CD4-positive, alpha-beta T cell treated with Interleukin-15 for 1 hour (primary cell): ENCODE results near the gene PSMC3.

ENCODE experiments used
- DNase-seq: peaks from one replicate; pipeline ENCODE4 v3.0.0-alpha.2; 2020

PSMC3 gene

DNA sequence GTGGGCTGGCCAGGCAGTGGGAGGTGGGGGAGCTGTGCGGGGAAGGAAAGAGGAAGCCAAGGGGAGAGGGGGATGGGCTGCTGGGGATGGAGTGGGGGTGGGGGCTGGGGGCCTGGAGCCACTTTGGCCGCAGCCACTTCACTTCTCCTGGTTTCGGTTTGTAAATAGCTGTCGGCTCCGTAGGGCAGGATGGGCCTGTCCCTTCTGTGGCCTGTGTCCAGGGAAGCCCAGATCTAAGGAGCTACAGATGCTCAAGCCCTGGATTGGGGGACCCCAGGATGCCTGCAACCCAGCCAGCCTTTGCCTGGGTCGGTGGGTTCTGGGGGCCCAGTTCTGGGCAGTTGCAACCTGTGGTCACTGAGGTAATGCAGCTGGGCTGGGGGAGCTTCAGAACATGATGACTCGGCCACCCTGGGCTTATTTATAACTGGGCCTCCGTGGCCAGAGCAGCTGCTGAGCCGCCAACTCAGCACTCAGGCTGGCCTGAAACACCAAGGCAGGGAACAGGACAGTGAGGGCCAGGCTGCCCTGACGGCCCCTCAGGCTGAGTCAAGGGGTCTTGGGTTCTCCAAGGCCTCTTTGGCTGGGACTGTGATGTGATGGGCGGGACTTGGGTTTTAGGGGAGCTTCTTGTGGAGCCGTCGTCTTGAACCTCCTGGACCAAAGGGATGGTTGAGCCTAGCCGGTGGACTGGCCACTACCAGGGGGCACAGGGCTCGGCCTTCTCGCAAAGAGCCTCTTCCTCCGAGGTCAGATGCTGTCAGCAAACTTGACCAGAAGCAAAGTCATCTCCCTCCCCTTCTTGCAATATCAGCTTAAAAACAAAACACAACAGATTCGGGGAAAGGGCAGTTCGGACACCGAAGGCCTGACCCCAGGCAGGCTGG, 32.8 kb downstream of the PSMC3 start:
- DNase-seq = peak; percentile 47

DNA sequence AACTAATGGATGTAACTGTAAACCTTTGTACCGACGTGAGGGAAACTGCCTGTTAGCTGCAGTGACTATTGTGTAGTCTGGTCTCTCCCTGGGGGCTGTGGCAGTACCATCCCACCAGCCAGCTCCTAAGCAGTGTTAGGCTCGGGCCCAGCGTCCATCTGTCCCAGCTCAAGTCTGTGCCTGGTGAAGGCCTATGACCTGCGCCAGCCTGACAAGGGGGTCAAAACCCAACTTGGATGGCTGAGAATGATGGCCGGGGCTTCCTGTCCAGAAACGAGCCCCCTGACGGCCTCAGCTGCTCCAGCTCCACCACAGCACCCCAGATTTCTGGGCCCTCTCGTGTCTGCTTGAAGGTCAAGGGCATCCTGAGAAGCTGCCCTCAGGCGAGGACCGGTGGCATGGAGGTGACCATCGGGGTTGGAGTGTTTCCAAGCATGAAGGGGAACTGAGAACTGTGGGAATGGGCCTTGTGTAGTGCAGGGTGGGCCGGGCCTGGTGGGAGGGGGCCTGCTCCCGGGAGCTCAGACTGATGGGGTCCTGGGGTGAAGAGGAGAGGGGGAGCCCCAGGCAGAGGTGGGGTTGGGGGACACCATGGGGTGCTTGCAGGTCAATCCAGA, 33.6 kb downstream of the PSMC3 start:
- DNase-seq = no peak

DNA sequence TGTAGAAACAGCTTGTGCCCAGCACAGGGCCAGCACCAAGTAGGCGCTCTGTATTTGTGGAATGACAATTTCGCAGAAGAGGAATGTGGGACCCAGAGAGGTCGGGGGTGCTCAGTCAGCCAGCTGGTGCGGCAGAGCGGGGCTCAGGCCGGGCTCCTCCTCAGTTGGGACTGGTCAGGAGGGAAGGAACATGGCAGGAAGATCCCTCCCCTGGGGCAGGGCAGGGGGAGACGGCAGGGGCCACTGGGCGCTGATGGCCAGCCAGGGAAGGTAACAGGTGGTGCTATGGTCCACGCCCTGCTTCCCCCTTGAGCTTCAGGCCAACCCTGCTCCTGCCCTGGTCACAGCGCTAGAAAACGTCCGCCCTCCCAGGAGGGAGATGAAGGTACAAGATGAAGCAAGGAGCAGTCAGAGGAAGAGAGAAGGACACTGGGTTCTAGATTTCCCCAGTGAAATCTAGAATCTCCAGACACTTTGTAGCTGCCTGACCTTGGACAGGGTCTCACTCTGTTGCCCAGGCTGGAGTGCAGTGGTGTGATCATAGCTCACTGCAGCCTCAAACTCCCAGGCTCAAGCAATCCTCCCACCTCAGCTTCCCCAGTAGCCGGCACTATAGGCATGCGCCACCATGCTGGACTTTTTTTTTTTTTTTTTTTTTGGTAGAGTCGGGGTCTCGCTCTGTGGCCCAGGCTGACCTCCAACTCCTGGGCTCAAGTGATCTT, 34.4 kb downstream of the PSMC3 start:
- no peak for DNase-seq

DNA sequence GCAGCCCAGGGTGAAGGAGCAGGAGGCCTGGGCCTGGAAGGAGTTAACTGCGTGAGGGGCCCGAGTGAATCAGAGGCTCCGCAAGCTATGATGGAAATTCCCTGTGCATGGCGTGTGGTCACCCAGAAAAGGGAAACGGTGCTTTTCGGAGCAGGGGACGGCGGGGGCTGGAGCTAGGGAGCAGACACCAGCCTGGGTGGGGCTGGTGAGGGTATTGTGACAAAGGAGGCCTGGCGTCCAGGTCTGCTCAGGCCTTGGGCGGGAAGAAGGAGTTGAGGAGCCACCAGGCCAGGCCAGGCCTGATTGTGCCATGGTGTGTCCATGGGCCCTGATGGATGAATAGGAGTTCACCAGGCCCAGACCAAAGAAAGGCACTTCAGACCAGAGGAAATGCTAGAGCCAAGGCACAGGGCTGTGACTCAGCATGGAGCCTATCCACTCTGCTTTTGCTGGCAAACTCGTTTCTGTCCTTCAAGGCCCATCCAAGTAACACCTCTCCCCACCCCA, 35.1 kb downstream of the PSMC3 start:
- peak; percentile 82 for DNase-seq

DNA sequence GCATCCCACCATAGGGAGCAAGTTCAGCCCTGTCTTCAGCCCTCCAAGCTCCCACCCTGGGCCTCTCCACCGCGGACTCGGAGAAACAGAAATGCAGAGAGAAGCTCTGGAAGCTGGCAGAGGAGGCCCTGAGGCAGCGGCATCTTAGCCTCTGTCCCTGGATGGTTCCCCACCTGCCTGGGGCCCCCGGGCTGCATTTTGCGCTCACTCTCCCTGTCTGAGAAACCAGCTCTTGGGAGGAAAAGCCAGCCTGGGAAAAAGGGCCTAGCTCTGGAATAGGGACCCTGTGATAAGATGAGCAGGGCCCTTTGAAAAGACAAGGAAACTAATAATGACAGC, 35.8 kb downstream of the PSMC3 start:
- no peak for DNase-seq

DNA sequence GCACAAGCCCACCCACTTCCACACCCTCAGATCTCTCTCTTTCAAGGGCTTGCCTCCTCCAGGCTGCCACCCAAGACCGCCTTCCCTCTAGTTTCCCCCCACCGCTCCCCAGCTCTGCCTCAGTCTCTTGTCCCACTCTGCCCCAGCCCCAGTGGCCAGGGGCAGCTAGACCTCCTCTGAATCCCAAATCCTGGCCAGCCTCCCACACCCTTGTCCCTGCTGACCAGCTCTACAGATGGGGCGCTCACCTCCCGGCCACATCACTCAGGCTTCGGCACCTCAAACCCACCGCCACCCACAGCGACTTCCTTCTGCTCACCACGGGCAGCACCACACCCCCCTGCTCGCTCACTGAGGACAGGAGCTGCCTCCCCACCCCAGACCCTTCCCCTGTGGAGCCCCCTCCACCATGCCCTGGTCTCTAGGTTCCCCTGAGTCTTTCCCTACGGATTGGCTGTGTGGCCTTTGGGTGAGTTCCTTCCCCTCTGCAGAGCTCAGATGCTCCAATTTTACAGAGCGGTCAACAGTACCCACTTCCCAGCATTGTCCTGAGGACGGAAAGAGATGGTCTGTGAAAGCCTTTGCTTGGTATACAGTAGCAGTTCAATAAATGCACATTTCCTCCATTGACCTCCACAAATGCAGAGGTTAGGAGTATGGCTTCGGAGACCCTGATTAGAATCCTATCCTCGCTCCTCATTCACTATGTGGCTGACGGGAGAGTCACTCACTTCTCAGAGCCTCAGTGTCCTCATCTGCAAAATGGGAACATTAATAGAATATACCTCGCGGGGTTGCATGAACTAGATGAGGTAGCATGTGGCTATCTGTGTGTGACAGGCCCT, 36.4 kb downstream of the PSMC3 start:
- no peak for DNase-seq

DNA sequence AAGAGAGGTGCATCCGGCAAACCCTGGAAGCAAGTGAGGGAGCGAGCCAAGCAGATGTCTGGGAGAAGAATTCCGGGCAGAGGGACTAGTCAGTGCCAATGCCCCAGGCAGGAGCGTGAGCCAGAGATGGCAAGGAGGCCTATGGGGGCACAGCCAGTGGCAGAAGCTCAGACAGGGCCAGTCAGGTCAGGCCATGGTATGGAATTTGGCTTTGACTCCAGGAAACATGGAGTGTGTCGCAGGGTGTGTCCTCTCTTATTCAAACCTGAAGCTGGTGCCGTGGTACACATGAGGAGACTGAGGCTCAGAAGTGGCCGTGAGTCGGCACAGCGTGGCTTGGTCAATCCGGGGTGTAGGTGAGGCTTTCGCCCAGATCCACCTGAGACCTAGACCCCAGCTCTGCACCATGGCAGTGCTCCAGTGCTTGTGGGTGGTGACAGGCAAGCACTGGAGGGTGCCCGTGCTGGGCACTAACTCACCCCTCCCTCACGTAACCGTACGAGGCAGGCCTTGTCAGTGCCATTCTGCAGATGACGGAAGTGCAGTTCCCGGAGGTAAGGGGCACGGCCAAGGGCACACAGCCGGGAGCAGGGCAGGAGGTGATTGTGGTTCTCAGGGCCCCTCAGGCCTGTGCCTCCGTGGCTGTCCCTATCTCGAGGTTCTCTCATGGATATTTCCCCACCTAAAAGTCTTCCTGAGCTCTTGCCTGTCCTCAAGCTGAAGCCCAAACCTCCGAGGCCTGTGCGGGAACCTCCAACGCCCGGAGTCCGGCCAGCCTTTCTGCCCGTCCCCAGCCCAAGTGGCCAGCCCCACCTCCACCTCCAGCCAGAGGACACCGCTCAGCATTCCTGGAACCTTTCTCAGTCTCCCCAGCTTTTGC, 37.3 kb downstream of the PSMC3 start:
- DNase-seq = peak; percentile 29

DNA sequence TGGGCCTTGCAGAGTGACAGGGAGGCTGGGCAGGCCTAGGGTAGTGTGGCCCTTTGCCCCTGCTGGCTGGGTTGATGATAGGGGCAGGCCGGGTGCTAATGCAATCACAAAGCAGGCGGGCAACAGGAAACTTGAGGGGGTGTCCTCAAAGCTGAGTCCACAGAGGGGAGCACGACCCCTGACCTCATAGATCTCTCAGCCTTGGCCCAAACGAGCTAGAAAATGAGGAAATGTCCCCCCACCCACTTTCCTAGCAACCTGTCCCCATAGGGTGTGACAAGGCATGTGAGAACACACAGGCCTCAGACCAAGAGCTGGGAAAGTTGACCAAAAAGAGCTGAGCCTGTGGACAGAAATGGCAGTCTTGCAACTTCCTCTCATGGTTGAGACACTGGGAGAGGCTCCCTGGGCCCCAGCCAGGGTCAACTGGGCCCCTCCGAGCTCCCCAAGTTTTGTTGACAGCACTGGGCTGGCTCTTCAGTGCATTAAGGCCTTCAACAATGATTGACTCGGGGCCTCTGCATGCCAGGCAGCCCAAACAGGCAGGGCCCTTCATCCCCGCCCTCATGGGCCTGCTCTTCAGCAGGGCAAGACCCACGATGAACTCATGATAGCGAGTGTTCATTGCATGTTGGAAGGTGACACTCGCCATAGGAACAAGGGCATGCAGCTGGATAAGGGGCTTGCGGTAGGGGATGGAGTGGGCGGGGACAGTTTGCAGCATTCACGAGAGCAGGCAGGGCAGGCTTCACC, 38.1 kb downstream of the PSMC3 start:
- DNase-seq = peak; percentile 60

DNA sequence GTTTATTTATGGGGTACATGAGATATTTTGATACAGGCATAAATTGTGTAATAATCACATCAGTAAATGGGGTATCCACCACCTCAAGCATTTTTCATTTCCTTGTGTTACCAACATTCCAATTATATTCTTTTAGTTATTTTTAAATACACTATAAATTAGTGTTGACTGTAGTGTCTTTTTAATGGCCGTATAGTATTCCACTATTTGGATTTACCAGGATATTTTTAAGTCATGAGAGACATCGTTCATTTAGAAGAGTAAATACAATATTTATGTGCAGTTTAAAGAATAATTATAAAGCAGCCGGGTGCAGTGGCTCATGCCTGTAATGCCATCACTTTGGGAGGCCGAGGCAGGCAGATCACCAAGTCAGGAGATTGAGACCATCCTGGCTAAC, 41.7 kb downstream of the PSMC3 start:
- no peak for DNase-seq

DNA sequence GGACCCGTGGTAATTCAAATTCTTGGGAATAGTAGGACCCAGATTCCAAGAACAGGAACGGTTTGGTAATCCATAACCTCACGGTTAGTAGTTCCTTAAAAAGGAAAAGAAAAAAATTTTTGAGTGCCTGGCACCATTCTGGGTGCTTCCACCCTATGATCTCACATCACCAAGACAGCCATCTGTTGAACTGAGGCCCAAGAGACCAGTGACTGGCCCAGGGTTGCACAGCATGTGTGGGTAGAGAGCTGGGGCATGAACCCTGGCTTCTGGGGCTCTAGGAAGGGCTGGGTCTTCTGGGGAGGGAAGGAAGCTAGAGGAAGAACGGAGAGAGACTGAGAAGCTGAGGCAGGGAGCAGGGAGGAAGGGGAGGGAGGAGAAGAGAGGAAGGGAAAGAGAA, 43.2 kb downstream of the PSMC3 start:
- DNase-seq = no peak

DNA sequence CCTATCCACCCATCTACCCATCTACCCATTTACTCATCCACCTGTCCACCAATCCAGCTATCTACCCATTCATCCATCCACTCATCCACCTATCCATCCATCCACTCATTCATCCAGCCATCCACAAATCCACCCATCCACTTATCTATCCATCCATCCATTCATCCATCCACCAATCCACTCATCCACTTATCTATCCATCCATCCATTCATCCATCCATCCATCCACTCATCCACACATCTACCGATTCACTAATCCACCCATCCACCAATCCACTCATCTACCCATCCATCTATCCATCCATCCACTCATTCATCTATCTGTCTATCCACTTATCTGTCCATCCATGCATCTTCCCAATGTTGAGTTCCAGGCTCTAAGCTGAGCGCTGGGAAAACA, 46.2 kb downstream of the PSMC3 start:
- DNase-seq = no peak

DNA sequence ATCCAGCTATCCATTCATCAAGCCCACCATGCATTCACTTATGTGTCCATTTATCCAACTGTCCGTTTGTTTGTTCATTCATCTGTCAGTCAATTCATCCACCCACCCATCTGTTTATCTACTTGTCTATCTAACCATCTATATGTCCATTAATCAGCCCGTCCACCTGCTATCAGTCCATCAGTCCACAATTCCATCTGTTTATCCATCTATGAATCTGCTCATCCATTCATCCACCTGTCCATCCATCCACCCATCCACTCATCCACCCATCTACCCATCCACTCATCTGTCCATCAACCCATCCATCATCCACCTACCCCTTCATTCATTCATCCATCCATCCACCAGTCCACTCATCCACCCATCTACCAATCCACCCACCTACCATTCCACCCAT, 46.9 kb downstream of the PSMC3 start:
- DNase-seq = no peak

DNA sequence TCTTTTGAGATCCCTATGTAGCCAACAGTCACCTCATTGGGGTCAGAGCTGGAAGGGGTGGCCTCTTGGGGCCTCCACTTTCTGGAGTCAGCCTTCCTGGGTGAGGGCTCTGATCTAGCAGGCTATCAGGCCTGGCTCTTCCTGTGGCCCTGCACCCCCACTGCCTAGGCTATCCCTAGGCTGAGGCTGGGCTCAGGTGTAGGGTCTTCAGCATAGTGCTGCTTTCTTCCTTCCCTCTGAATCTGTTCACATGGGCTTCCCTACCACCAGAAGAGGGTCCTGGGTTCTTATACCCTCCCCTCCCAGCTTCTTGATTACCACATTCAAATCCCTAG, 47.4 kb downstream of the PSMC3 start:
- no peak for DNase-seq

DNA sequence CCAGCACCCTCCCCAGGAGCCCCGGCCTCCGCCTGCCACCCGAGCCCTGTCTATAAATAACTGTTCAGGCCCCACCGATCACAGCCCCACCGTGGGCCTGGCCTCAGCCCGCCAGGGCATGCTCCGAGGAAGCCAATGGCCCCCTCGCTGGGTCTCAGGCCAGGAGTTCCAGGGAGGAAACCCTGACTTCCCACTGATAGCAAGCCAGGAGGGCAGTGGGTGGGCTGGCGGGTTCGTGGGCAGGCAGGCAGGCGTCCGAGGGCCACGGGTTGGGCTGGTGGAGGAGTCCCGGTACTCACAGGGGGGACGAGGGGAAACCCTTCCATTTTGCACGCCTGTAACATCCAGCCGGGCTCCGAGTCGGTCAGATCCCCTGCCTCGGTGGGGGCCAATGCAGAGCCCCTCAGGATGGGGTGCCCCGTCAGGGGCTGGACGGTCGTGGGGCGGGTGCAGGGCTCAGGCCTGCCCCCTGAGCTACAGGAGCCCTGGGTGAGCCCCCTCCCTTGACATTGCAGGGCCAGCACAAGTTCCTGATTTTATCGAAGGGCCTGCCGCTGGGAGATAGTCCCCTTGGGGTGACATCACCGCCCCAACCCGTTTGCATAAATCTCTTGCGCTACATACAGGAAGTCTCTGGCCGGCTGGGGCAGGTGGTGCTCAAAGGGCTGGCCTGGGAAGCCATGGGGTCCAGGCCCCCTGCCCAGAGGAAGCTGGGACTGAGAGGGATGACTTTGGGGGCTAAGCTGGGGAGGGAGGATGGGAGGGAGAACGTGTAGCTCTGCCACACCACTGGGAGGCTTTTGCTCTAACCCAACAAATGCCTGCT, 48.0 kb downstream of the PSMC3 start, which contains the start of gene SPI1:
Gene SPI1, minus strand, starts transcription at position 538 of the 826 bp plus-strand sequence. Its CDS starts 194 bp downstream, at position 344.
- DNase-seq = peak; percentile 85

DNA sequence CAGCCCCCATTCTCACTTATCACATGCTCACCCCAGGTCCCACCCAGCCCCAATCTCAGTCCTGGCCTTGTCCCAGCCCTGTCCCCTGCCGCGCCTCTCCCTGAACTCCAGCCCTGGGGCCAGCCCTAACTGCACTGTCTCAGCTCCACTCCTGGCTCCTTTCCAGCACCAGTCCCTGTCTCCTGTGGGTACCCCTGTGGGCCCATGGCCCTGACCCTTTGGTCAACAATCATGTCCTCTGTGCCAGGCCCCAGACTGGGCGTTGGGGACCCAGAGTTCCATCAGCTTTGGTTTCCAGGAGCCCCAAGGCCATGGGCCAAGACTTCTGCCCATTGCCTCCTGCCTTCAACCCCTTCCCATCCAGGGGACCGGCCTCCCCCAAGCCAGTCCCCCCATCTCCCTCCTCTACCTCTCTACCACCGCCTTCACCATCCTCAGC, 48.6 kb downstream of the PSMC3 start:
- DNase-seq = no peak

DNA sequence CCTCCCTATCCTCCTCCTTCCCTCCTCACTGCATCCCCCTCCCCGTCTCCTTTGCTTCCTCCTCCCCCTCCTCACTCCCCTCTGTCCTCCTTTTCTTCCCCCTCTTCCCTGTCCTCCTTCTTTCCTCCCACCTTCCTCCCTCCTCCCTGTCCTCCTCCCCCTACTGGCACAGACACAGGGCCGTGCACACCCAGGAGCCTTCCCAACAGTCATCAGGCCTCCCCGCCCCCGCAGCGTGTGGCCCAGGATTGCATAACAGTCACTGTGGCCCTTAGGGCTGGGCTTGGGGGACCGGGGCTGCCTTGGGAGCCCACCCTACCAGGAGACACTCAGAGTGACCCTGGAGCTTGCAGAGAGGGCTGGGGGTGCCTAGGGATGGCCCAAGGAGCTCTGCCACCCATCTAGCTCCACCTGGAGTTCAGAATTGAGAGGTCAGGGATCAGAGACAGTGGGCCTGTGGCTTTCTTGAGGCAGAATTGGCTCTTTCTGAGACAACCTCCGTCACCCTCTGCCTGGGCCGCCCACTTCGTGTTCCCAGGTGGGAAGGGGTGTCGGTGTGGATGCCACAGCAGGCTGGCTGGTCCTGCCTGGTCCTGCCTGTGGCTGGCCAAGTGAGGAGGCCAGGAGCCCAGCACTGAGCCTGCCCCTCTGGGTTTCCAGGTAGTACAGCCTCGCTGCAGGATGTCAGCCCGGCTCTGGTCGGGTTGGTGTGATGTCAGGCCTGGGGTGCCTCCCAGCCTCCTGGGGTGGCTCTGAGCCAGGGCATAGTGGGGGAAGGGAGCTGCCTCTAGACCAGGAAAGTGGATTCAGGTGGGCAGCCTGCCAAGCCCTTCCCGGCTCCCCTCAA, 49.5 kb downstream of the PSMC3 start:
- peak; percentile 57 for DNase-seq

DNA sequence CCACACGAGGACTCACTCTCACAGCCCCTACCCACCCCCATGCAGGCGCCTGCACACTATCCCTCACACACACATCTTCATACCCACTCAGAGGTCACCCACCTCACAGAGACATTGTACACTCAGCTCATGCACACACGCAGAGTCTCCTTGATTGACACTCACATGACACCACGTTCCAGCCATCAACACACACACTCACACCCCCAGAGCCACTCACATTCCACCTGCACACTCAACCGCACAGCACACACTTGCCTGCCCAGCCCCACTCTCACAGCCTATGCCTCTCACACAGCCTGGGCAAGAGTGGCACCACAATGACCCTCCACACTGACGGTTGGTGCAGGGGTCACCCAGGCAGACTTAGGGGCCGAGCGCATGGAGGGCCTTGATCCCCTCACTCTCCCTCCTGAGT, 50.1 kb downstream of the PSMC3 start:
- DNase-seq = no peak

DNA sequence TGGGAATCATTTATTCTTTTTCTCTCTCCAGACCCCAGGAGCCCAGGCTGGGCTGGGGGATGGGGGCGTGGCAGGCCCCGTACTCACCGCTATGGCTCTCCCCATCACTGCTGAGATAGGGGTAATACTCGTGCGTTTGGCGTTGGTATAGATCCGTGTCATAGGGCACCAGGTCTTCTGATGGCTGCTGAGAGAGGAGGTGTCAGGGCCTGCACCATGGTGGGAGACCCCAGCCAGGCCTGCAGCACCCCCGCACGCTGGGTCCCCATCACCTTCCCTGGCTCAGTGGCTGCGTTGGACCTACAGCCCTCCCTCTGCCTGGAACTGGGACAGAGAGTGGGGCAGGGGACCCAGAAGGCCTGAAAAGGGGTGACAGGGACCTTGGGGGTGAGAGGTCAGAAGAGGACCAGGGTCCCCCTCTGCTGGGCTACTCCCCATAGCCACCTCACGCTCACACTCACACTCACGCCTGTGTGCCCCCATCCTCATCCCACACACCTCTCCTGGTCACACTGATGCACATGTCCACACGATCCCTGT, 50.6 kb downstream of the PSMC3 start:
- no peak for DNase-seq

DNA sequence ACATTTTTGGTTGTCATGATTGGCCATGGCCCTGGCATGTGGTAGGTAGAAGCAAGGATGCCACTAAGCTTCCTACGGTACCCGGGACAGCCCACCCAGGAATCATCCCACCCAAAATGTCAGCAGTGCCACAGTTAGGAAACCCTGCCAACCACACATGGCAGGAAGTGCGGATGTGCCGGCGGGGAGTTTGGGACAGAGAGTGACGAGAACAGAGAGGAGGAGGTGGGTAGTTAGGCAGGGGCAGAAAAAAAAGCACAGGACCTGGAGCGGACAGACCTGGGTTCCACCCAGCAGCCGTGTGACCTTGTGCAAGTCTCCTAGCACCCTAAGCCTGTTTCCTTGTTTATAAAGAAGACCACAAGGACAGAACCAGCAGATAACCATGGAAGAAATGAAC, 51.2 kb downstream of the PSMC3 start:
- DNase-seq = no peak
